Measurements from ENCODE around the gene HTR3E. TPM values are rescaled to one million over a fixed set of nuclear protein-coding genes. Genes with fewer than 3 reads are reported as not detected.

The HTR3E gene
- total and polyA plus RNA-seq, 2 of the 13 experiments (the other 11 are each of a cell fraction or from before 2014, with no cell fraction given): not detected

GRCh38 chr3:184050217-184050847 is 46.5 kb upstream of the HTR3E start:
- in situ Hi-C loops (cut with HindIII; ENCODE audit: extremely low pct_ligation_motif_present, low pct_unique_long_range_greater_than_20kb) (no loop called here), intact Hi-C loops (cut with micrococcal nuclease; ENCODE audit: unreplicated experiment) (no loop called here)
- no peak for TF ChIP-seq FOXO4 (CRISPR knock-in tag; conservative IDR thresholded peaks at IDR 0.05)
- no peak for TF ChIP-seq ESRRA (CRISPR knock-in tag; IDR thresholded peaks at IDR 0.05; ENCODE audit: low read depth)
- TF ChIP-seq ZNF557 (CRISPR knock-in tag; IDR thresholded peaks at IDR 0.05): no peak
- TF ChIP-seq ZNF138 (CRISPR knock-in tag; IDR thresholded peaks at IDR 0.05; ENCODE audit: low read depth): no peak
- TF ChIP-seq HOXA5 (CRISPR knock-in tag; IDR thresholded peaks at IDR 0.05): no peak
- no peak for TF ChIP-seq ZNF282 (IDR thresholded peaks at IDR 0.05; ENCODE audit: partially characterized antibody)
- no peak for TF ChIP-seq ATF7 (IDR thresholded peaks at IDR 0.05)
- TF ChIP-seq ATF7 (CRISPR knock-in tag; IDR thresholded peaks at IDR 0.05): no peak
- TF ChIP-seq RXRB (CRISPR knock-in tag; IDR thresholded peaks at IDR 0.05; ENCODE audit: borderline replicate concordance): no peak
- no peak for TF ChIP-seq ATF4 (CRISPR knock-in tag; IDR thresholded peaks at IDR 0.05)
- no peak for TF ChIP-seq ZNF18 (CRISPR knock-in tag; IDR thresholded peaks at IDR 0.05; ENCODE audit: insufficient replicate concordance)
- no peak for TF ChIP-seq NR2F2 (IDR thresholded peaks at IDR 0.05; ENCODE audit: borderline replicate concordance, low read depth)
- no peak for DNase-seq (ENCODE audit: low spot score)
- no peak overlapping the region for H3K9ac ChIP-seq (ENCODE audit: insufficient read depth, low read depth, low read length)
- H3K27ac ChIP-seq (ENCODE audit: extremely low read length, insufficient read depth, low read length): no peak overlapping the region
- CTCF ChIA-PET (ENCODE audit: low intra/inter-chr PET ratio, low total read pairs): no interaction called here
- H3K4me2 ChIP-seq (ENCODE audit: low read depth, low read length): no peak overlapping the region
- POLR2A ChIA-PET: interaction anchor here (0.7 kb wide), 1 partner anchor 217 kb away, joined by 3 read pairs; no protein-coding TSS in a partner anchor
- peaks cover 0 to 34% of the 10 kb centered on the region in 2 experiments; a peak in 4 of 5 replicates for H3K27me3 ChIP-seq (ENCODE audit: control insufficient read depth in 1 of 2, insufficient read depth in 2 of 2, low read length in 2 of 2)
- no peak for FAIRE-seq
- H3K4me1 ChIP-seq (ENCODE audit: insufficient read depth, low read length): no peaks in the 10 kb centered on the region
- BruUV-seq (replicated peaks): no TSS peak
- no peak for ATAC-seq
- no peaks in the 10 kb centered on the region for H4K20me1 ChIP-seq (ENCODE audit: insufficient read depth, low read length)
- 51% methylated on average over 7 of the region's 7 CpGs for WGBS (ENCODE audit: low lambda C conversion rate)
- H3K9me3 ChIP-seq (ENCODE audit: low read length): no peaks in the 10 kb centered on the region
- no peaks in the 10 kb centered on the region for H3K36me3 ChIP-seq (replicated peaks in 1 of 2; ENCODE audit: control insufficient read depth in 1 of 2, insufficient read depth in 2 of 2, low read length in 2 of 2)
- H2AFZ ChIP-seq (ENCODE audit: low read length): no peak overlapping the region
- H3K4me3 ChIP-seq (replicated peaks in 1 of 3; ENCODE audit: insufficient read depth in 1 of 3, low read depth in 2 of 3, low read length in 3 of 3): no peak overlapping the region
- no peaks in the 10 kb centered on the region for H3K79me2 ChIP-seq (ENCODE audit: insufficient read depth, low read length)

Measured in HepG2 (cell line).